Globus pallidus (tissue), 1 donor: ENCODE data around the gene RGPD8.
"Not testable (repeated sequence)": the region's sequence is repeated elsewhere in the genome, so short reads cannot be mapped to it uniquely, and the experiment has no call there.

Source experiments
- DNase-seq: peaks from one replicate; pipeline ENCODE4 v3.0.0-alpha.2; 2015; ENCODE audit warnings: low spot score

The RGPD8 gene

DNA sequence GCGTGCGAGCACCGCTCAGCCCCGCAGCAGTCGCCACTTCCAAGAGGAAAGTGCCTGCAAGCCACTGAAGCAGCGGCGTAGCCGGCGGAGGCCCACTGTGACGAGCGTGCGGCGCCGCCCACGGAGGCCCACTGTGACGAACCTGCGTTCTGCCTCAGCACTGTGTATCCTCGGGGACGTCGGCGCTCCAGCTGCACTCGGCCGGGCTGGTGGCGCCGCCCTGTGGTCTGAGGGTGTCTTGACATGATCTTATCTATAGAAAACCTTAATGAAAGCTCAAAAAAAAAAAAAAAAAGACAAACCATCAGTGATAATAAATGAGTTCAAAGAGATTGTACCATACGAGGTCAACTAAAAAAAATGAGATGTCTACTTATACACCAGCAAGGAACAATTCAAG lies at the start of gene RGPD8:
TSS of gene RGPD8 (minus strand) at position 166 of the 400 bp plus-strand sequence. CDS start 192 bp downstream, outside the sequence.
- peak; percentile 83 for DNase-seq

DNA sequence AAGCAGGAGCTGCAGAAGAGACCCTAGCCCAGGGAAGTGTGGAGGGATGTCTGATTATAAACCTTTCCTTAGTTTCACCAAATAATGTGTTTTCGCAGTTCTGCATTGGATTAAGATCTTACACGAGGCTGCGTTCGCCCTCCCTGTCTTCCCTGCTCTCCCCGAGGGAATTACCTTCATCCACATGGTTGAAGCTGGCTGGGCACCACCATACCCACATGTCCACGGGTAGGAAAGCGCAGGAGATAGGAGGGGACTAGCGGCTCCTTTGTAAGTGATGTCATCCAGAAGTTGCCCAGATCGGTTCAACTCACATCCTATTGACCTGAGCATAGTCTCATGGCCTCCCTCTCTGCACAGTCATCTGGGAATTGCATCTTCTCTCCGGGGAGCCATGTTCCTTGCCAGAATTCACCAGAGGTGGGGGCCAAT lies 49.6 kb upstream of the RGPD8 start:
- peak; percentile 28 for DNase-seq

GRCh38 chr2:112482309-112483041 lies 49.0 kb upstream of the RGPD8 start:
- DNase-seq = peak; percentile 33

- peak; percentile 78 for DNase-seq
Observed at GRCh38 chr2:112481528-112482233, 48.2 kb upstream of the RGPD8 start, which contains the start of gene TTL. TSS of gene TTL (plus strand) at chr2:112482156. CDS start at chr2:112482345, 189 bp downstream.

DNA sequence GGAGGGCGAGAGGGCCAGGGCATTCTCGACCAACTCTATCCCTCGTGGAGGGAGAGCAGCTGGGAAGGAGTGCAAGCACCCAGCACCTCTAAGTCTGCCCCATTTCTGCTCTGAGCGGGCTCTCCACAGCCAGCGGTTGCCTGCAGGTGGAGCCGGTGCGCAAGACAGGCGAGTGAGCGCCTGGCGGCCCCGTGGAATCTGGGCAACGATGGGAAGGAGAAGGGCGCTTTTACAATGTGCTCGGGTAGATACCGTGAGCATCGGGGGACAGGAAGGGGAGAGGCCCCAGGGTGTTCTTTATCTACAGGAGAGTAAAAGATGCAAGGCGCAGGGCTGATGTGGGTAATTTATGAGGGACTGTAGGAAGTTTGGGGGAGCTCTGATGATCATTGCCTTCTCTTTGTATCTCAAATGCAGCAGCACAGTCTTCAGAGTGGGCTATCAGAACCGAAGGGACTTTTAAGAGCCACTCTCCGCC lies 47.6 kb upstream of the RGPD8 start:
- DNase-seq = peak; percentile 86

GRCh38 chr2:112480530-112481049 lies 47.1 kb upstream of the RGPD8 start:
- DNase-seq = no peak

- DNase-seq = no peak
Observed at GRCh38 chr2:112476434-112476833, 43.0 kb upstream of the RGPD8 start.

DNA sequence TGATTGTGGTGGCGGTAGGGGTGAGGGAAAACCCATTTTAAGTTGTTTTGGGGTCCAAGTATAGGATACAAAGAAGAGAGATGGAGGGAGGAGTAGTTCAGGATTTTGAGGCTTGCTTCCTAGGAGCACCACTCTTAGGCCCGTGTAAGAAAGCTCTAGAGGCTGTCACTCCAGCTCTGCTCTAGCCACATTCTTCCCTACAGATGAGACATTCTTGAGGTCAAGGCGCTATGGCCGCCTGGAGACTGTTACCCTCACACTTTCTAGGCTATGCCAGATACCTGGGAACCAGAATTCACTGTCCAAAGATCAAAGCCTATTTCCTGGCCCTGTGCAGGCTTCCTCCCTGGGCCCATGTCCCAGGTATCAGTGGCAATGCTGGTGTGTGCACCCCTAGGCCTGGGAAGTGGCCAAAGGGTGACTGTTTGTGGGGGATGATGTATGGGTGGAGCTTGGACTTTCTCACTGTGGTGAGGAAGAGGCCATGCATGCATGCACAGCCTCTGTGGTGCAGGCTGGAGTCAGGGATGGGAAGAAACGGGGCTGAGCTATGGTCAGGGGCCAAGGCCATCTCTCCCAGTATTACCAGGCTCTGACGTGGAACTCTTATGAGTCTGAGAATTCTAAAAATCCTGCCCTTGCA lies 41.5 kb upstream of the RGPD8 start:
- no peak for DNase-seq

GRCh38 chr2:112472547-112473263 lies 39.3 kb upstream of the RGPD8 start:
- DNase-seq = no peak

- no peak for DNase-seq
Observed at GRCh38 chr2:112465382-112465781, 31.9 kb upstream of the RGPD8 start.

DNA sequence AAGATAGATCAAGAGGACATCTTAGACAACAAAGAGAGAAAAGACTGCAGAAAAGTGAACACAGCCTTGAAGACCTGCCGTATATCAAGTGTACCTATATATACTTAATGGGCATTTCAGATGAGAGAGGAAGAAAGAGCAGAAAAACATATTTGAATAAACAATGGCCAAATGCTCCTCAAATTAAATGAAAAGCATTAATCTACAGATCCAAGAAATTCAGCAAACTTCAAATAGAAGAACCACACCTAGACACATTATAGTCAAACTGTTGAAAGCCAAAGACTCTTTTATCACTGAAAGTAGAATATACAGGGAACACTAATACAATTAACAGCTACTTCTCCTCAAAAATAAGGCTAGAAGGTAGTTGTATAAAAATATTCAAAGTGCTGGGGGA lies 29.8 kb upstream of the RGPD8 start:
- no peak for DNase-seq

- DNase-seq = no peak
Observed at GRCh38 chr2:112462178-112462577, 28.7 kb upstream of the RGPD8 start.

DNA sequence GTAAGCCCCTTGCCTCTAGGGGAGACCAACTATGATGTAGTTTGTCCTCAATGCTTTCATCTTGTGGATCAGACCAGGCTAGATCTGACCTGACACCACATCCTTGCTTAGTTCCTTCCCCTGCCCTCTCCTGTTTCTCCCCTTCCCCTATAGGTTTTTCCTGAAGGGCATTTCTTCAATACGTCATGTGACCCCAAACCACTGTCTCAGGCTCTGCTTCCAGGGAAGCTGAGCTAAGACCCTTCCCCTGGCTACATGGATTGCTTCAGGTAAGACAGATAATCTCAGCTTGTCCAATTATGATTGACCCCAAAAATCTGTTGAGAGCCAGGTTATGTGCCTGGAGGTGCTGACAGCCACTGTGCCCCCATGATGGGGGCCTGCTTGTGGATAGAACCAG lies 25.9 kb upstream of the RGPD8 start:
- no peak for DNase-seq

GRCh38 chr2:112454586-112454985 lies 21.1 kb upstream of the RGPD8 start:
- no peak for DNase-seq

GRCh38 chr2:112451317-112451716 lies 17.9 kb upstream of the RGPD8 start:
- no peak for DNase-seq

DNA sequence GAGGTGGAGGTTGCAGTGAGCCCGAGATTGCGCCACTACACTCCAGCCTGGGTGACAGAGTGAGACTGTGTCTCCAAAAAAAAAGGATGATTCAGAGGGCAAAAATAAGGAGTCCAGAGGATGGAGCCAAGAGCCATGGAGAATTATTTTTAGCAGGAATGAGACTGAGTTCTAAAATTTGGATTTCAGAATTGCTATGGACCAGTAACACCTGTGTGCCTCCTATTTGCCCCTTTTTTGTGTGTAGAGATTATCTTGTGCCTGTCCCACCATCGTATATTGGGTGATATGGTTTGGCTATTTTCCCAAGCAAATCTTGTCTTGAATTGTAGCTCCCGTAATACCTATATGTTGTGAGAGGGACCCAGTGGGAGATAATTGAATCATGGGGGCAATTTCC lies 16.4 kb upstream of the RGPD8 start:
- no peak for DNase-seq

DNA sequence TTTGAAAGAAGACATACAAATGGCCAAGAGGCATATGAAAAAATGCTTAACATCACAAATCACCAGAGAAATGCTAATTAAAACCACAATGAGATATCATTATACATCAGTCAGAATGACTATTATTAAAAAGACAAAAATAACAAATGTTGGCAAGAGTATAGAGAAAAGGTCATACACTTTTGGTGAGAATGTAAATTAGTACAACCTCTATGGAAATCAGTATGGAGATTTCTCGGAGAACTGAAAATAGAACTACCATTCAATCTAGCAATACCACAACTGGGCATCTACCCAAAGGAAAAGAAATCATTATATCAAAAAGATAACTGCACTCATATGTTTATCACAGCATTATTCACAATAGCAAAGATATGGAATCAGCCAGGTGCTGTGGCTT lies 10.8 kb upstream of the RGPD8 start:
- DNase-seq = not testable (repeated sequence)

GRCh38 chr2:112438603-112439261 lies 5.3 kb upstream of the RGPD8 start:
- DNase-seq = not testable (repeated sequence)

GRCh38 chr2:112437405-112437831 lies 4.0 kb upstream of the RGPD8 start:
- DNase-seq = not testable (repeated sequence)

GRCh38 chr2:112436993-112437392 lies 3.5 kb upstream of the RGPD8 start:
- not testable (repeated sequence) for DNase-seq
